ENCODE data around the gene LTK.

LTK gene

DNA sequence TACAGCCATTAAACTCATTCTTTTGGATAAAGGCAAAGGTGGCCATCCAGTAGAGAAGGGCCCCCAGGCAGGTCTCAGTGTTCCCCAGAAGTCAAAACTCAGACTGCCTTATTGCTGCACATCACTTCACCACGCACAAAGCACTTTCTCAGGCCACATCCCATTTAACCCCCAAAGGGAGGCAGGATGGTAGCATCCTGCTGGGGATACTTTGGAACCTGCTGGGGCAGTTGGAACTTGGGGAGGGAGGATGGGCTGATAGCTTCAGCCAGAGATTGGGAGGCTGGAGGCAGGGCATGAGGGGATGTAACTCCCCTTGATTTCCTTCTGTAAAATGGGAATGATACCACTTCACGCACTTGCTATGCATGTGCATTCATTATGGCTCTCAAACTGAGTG, 15.0 kb downstream of the LTK start:
- no peak for DNase-seq (ENCODE audit: low spot score)

GRCh38 chr15:41495736-41496599, 17.7 kb downstream of the LTK start:
- no peak for DNase-seq (ENCODE audit: low spot score)

DNA sequence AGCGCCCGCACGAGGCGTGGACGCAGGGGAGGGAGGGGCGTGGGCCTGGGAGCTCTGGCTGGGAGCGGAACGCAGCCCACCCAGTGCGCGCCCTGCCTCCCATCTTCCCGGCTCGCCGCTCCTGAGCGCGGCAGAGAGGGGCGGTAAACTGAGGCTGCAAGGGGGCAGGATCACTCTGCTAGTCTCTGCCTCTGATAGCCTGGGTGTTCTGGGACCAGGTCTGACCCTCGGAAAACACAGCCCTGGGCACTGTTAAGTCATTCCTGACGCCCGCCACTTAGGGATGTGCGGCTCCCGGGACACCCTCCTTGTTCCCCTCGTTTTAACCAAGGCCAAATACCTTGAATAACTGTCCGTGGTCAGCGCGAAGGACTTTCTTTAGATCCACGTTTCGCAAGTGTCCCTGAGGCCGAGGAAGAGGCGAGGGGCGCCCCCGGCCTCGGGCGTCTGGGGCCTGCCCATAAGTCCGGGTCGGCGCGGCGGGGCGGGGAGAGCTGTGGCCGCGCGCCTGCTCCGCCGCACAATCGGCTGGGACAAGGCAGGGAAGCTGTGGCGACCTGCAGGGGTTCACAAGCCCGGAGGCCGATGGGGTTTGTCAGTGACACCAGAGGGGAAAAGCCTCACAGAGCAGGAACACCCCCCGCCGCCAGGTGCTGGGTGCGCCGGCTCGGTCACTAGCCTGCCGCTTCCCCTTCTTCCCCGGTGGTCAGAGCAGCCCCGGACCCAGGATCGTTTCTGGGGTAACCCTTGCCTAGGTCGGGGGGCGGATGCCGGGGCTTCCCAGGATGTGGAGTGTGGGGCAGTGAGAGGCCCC, 18.5 kb downstream of the LTK start:
- peak; percentile 28 for DNase-seq (ENCODE audit: low spot score)

DNA sequence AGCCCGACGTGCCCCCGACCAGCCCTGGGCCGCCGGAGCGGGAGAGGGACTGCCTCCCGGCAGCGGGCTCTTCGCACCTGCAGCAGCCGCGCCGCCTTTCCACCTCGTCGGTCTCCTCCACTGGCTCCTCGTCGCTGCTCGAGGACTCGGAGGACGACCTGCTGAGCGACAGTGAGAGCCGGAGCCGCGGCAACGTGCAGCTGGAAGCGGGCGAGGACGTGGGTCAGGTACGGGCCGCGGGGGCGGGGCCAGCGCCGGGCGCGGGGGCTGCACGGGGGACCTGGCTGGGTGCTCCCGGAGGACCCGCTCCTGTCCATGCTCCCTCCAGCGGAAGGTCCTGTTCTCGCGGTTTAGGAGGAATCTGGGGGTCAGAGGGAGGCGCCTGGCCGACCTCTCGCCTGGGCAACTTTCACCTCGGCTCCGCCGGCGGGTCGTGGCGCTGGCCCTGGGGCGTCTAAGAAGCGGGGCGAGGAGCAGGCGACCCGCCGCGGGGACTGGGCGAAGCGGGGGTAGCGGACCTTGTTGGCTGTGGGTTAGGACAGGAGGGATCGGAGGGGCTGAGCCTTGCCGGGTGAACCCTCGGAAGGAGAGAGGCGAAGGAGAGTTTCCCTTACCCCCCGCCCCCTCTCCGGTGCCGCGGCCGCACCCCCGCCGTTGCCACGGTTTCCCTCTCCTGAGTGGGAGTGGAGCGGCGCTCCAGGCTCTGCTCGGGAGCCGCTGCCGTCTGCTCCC, 19.3 kb downstream of the LTK start:
- DNase-seq (ENCODE audit: low spot score) = peak; percentile 27

- no peak for DNase-seq (ENCODE audit: low spot score)
Measured at GRCh38 chr15:41493902-41494189, 19.8 kb downstream of the LTK start.

- DNase-seq (ENCODE audit: low spot score) = peak; percentile 69
Measured at GRCh38 chr15:41493205-41493901, 20.3 kb downstream of the LTK start, which contains the start of gene ITPKA. Gene ITPKA, plus strand, starts transcription at chr15:41493874. Its CDS starts 54 bp downstream, at chr15:41493928.

GRCh38 chr15:41492597-41493204, 20.9 kb downstream of the LTK start:
- no peak for DNase-seq (ENCODE audit: low spot score)

- no peak for DNase-seq (ENCODE audit: low spot score)
Measured at GRCh38 chr15:41491889-41492288, 21.7 kb downstream of the LTK start.

GRCh38 chr15:41490355-41490754, 23.3 kb downstream of the LTK start:
- DNase-seq (ENCODE audit: low spot score) = no peak

GRCh38 chr15:41489641-41490040, 24.0 kb downstream of the LTK start:
- no peak for DNase-seq (ENCODE audit: low spot score)

- DNase-seq (ENCODE audit: low spot score) = no peak
Measured at GRCh38 chr15:41487802-41488201, 25.8 kb downstream of the LTK start.

DNA sequence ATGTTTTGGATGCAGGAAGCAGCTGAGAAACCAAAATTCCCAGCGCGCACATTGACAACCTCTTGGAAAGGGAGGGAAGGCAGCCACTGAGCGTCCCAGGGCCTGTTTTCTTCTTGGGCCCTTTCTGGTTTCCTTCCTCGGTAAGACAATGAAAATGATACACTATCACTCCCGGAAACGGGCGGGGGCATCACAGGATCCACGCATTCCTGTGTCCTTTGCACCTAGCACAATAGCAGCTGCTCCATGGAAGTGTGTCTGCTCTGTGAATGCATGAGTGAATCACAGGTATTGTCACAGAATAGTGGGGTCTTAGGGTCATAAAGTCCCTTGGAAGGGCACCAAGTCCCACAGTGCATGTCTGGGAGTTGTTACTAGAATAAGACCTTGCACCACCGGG, 26.2 kb downstream of the LTK start:
- no peak for DNase-seq (ENCODE audit: low spot score)

DNA sequence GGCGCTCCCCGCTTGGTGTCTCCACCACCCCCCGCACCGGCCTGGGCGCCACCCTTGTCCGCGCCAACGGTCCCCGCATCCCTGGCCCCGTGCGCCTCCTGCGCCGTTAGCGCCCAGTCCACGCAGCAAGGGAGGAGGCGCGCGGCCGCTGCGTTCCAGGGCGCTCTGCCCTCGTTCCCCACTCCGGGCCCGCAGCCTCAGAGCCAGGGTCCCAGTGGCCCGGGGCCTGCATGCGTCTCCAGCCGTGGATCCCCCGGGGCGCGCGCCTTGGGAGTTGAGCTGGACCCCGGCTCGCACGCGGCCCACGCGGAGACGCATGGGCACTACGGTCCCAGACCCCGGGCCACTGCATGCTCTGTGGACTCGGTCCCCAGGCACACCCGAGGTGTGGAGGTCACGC, 27.3 kb downstream of the LTK start:
- DNase-seq (ENCODE audit: low spot score) = no peak

GRCh38 chr15:41484937-41485625, 28.5 kb downstream of the LTK start:
- no peak for DNase-seq (ENCODE audit: low spot score)

DNA sequence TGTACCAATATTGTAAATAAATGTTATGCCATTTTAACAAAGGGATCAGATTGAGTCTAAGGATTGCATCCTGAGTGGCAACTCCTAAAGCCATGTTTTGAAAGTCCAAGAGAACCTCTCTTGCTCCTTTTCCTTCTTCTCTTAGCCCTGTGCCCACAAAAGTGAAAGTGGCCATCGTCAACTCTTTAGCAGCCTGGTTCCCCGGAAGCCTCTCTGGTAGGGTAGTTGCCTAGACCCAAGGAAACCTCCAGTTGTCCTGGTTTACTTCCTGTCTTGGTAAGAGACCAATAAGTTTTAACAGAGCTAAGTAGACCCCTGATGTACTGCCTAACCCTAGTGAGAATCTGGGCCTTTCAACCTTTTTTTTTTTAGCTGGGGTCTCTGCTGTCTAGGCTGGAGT, 30.1 kb downstream of the LTK start:
- no peak for DNase-seq (ENCODE audit: low spot score)

- DNase-seq (ENCODE audit: low spot score) = no peak
Measured at GRCh38 chr15:41483115-41483514, 30.5 kb downstream of the LTK start.

DNA sequence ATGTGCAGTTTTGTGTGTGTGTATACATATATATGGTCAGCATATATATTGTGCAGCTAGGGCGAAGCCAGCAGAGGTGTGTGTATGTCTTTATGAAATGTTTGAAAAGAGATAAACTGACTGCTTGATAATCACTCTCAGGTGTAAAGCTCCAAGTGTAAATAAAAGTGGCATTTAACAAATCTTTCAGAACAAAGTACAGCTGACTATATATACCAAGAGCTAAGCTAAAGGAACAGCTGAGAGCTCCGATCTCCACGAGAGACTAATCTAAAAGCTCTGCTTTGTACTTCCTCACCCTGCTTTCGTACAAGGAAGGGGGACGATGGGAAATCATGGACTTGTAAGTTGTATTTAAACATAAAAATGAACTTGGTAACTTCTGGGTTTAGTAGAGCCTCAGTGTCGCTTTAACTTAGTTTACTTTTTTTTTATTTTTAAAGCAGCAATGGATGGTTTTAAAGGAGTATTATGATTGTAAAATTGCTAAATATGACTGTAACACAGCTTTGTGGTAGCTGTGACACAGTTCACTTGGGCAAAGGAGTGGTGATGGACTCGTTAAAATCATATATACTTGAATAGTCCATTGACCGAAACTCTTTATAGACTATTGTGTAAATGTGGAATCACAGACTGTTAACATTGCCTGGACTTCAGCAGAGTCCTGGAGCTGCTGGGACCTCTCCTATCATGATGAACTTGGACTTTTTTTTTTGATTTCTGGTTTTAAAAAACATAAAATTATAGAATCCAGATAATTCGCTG, 31.3 kb downstream of the LTK start:
- no peak for DNase-seq (ENCODE audit: low spot score)

GRCh38 chr15:41480396-41481140, 33.1 kb downstream of the LTK start:
- DNase-seq (ENCODE audit: low spot score) = no peak

DNA sequence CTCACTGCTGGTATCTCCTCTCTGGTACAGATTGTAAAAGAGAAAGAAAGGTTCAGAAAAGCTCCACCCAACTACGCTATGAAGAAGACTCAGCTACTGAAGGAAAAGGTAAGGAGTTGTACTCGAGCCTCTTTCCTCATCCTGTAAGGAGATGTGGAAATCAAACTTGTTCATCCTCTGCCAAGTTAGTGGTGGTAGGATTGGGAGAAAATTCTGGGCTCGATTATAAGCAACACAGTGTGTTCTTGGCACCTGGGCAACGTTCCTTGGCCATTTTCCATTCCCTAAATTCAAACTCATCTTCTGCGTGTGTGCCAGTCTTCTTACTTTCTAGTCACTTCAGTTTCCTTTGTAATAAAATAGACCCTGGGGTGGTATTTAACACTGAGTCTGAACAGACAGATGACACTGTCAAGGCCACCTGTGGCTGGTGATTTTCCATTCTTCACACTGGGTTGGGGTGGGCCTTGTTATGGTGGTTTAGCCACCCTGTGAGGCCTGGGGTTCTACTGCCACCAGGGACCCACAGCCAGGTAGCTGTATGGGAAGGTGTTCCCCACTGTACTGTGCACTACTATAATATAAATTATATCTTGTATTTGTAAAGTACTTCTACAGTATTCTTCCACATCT, 37.1 kb downstream of the LTK start:
- DNase-seq (ENCODE audit: low spot score) = no peak
